Measurements from ENCODE around the gene IRF9. TPM values are rescaled to one million over a fixed set of nuclear protein-coding genes. Genes with fewer than 3 reads are reported as not detected.

Gene IRF9
- total and polyA plus RNA-seq, 7 experiments from 2014 or later, result 73.3 to 337 (median 134) TPM

DNA sequence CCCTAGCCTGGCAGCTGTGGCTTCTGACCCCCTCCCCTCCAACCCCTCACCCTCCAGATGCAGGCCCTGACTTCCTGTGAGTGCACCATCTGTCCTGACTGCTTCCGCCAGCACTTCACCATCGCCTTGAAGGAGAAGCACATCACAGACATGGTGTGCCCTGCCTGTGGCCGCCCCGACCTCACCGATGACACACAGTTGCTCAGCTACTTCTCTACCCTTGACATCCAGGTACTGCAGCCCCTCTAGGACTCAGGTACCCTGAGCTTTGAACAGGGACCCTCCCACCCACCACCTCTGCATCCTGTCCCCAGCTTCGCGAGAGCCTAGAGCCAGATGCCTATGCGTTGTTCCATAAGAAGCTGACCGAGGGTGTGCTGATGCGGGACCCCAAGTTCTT, 6.0 kb upstream of the IRF9 start:
- ChIA-PET CTCF (interaction anchor here (1.2 kb wide), 1 partner anchor 9 kb away, joined by 5 read pairs; no protein-coding TSS in a partner anchor), POLR2A (interaction anchor here (0.5 to 1.7 kb wide), 8 partner anchors 8 to 88 kb away, joined by 3 to 8 read pairs (median 4); partner anchors contain the start of genes DCAF11, MDP1, NRL and PSME1)
- peaks cover 0 to 25% (median 11%) of the 10 kb centered on the region in 7 donors for H3K4me1 Mint-ChIP-seq
- peak overlapping the region in 5 of 9 donors; percentile 38 to 81 (median 61) for H3K27ac Mint-ChIP-seq
- H3K9me3 Mint-ChIP-seq, result no peaks in the 10 kb centered on the region
- H3K4me3 ChIP-seq (ENCODE audit: low read length), result no peak overlapping the region
- H3K4me1 ChIP-seq (ENCODE audit: control insufficient read depth in 2 of 2, insufficient read depth in 2 of 2, low read length in 2 of 2), result peaks cover under 1 to 1% of the 10 kb centered on the region in 2 donors
- H3K36me3 ChIP-seq (ENCODE audit: control insufficient read depth in 2 of 3, insufficient read depth in 3 of 3, low read length in 3 of 3), result peaks cover 27 to 77% (median 41%) of the 10 kb centered on the region in 3 experiments
- H3K9me3 ChIP-seq (ENCODE audit: control insufficient read depth in 2 of 3, low read length in 3 of 3), result no peaks in the 10 kb centered on the region
- no peak overlapping the region for H3K4me3 Mint-ChIP-seq
- DNase-seq, result no peak
- no peaks in the 10 kb centered on the region for H3K27me3 ChIP-seq (ENCODE audit: control insufficient read depth in 2 of 2, insufficient read depth in 2 of 2, low read length in 2 of 2)
- intact Hi-C loops (cut with micrococcal nuclease), result no loop called here
- H3K36me3 Mint-ChIP-seq, result peaks cover 6 to 50% (median 25%) of the 10 kb centered on the region in 5 donors
- H3K27ac ChIP-seq (ENCODE audit: low read depth, low read length), result peak overlapping the region; percentile 47
- ATAC-seq, result no peak
- H3K27me3 Mint-ChIP-seq, result no peaks in the 10 kb centered on the region

DNA sequence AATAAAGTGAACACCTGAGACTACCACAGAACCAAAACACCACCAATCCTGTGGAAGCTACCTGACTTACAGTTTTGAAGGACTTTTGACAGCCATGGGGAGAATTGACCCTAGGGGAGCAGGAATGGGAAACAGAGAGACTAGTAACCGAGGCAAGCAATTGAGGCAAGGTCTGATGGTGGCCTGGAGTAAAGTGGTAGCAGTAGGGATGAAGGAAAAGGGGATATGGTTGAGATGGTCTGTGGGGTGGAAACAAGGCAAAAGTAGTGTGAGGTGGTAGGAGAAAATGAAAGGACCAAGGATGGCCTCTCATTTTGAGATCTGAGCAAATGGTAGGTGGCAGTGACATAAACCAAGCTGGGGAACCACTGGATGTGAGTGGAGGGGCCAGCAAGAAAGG, 4.2 kb upstream of the IRF9 start:
- ChIA-PET POLR2A (interaction anchor here (1.0 to 1.7 kb wide), 3 partner anchors 10 to 59 kb away, joined by 3 to 7 read pairs (median 3); partner anchors contain the start of genes IPO4 and MDP1), CTCF (interaction anchor here (0.6 kb wide), 1 partner anchor 47 kb away, joined by 4 read pairs; no protein-coding TSS in a partner anchor)
- peaks cover 11 to 33% (median 21%) of the 10 kb centered on the region in 7 donors for H3K4me1 Mint-ChIP-seq
- H3K27ac ChIP-seq (ENCODE audit: low read depth, low read length), result no peak overlapping the region
- ATAC-seq, result no peak
- H3K36me3 Mint-ChIP-seq, result peaks cover 6 to 55% (median 27%) of the 10 kb centered on the region in 5 donors
- H3K4me3 ChIP-seq (ENCODE audit: low read length), result no peak overlapping the region
- no peak overlapping the region for H3K4me3 Mint-ChIP-seq
- DNase-seq, result no peak
- peaks cover 0 to 4% (median 0%) of the 10 kb centered on the region in 5 donors for H3K27me3 Mint-ChIP-seq
- peaks cover 9% of the 10 kb centered on the region in 2 donors for H3K4me1 ChIP-seq (ENCODE audit: control insufficient read depth in 2 of 2, insufficient read depth in 2 of 2, low read length in 2 of 2)
- H3K36me3 ChIP-seq (ENCODE audit: control insufficient read depth in 2 of 3, insufficient read depth in 3 of 3, low read length in 3 of 3), result peaks cover 23 to 69% (median 26%) of the 10 kb centered on the region in 3 experiments
- H3K9me3 ChIP-seq (ENCODE audit: control insufficient read depth in 2 of 3, low read length in 3 of 3), result no peaks in the 10 kb centered on the region
- intact Hi-C loops (cut with micrococcal nuclease), result no loop called here
- no peaks in the 10 kb centered on the region for H3K27me3 ChIP-seq (ENCODE audit: control insufficient read depth in 2 of 2, insufficient read depth in 2 of 2, low read length in 2 of 2)
- H3K9me3 Mint-ChIP-seq, result peaks cover 0 to 4% (median 0%) of the 10 kb centered on the region in 11 donors
- H3K27ac Mint-ChIP-seq, result peak overlapping the region; percentile 46 to 100 (median 75)

DNA sequence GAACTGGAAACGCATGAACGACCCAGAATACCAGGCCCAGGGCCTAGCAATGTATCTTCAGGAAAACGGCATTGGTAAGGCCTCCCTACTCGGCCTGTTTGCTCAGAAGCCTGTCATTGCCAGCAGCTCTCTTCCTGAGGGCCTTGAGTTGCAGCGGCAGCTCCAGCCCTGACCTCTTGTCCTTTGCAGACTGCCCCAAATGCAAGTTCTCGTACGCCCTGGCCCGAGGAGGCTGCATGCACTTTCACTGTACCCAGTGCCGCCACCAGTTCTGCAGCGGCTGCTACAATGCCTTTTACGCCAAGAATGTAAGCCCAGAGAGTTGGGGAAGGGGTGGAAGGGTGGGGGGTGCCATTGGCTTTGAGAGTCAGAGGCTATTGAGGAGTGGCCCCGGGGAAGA, 3.7 kb upstream of the IRF9 start:
- ATAC-seq, result no peak
- CTCF ChIA-PET, result interaction anchor here (0.6 kb wide), 1 partner anchor 48 kb away, joined by 4 read pairs; no protein-coding TSS in a partner anchor
- H3K4me1 Mint-ChIP-seq, result peaks cover 16 to 38% (median 23%) of the 10 kb centered on the region in 7 donors
- intact Hi-C loops (cut with micrococcal nuclease), result no loop called here
- H3K27ac Mint-ChIP-seq, result peak overlapping the region in 4 of 9 donors; percentile 67 to 100 (median 78)
- Histone ChIP-seq H3K9me3 (ENCODE audit: control insufficient read depth in 2 of 3, low read length in 3 of 3) (no peaks in the 10 kb centered on the region), H3K27me3 (ENCODE audit: control insufficient read depth in 2 of 2, insufficient read depth in 2 of 2, low read length in 2 of 2) (no peaks in the 10 kb centered on the region), H3K27ac (ENCODE audit: low read depth, low read length) (no peak overlapping the region), H3K4me3 (ENCODE audit: low read length) (no peak overlapping the region), H3K36me3 (ENCODE audit: control insufficient read depth in 2 of 3, insufficient read depth in 3 of 3, low read length in 3 of 3) (peaks cover 23 to 66% (median 24%) of the 10 kb centered on the region in 3 experiments), H3K4me1 (ENCODE audit: control insufficient read depth in 2 of 2, insufficient read depth in 2 of 2, low read length in 2 of 2) (peaks cover 9 to 14% of the 10 kb centered on the region in 2 donors)
- no peak for DNase-seq
- H3K27me3 Mint-ChIP-seq, result peaks cover 0 to 4% (median 0%) of the 10 kb centered on the region in 5 donors
- H3K4me3 Mint-ChIP-seq, result no peak overlapping the region
- H3K9me3 Mint-ChIP-seq, result peaks cover 0 to 4% (median 0%) of the 10 kb centered on the region in 11 donors
- POLR2A ChIA-PET, result interaction anchor here (1.0 to 1.7 kb wide), 3 partner anchors 10 to 43 kb away, joined by 3 read pairs; partner anchors contain the start of gene IPO4
- H3K36me3 Mint-ChIP-seq, result peaks cover 6 to 57% (median 28%) of the 10 kb centered on the region in 5 donors

DNA sequence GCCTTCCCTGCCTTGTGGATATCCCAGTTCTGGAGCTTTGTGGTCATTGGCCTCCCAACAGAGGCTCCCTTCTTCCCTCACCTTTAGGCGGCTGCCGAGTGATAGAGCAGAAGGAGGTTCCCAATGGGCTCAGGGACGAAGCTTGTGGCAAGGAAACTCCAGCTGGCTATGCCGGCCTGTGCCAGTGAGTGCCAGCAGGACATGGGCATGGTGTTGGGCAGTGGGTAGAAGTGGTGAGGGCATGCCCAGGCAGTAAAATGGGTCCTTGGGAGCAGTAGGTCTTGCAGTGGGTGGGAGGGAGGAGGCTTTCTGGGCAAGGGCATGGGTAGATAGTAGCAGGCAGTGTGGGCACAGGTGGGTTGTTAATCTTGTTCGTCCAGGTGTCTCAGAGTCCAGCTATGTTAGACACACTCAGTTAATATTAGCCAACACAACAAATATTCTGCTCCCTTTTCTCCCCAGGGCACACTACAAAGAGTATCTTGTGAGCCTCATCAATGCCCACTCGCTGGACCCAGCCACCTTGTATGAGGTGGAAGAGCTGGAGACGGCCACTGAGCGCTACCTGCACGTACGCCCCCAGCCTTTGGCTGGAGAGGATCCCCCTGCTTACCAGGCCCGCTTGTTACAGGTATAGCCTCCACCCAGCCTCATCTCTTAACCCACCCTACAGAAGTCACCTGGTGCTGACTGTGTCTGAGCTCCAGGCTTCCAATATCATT, 1.1 kb upstream of the IRF9 start:
- H3K4me3 Mint-ChIP-seq, result peak overlapping the region in 5 of 10 donors; percentile 9 to 100 (median 51)
- peaks cover 8 to 66% (median 35%) of the 10 kb centered on the region in 5 donors for H3K36me3 Mint-ChIP-seq

DNA sequence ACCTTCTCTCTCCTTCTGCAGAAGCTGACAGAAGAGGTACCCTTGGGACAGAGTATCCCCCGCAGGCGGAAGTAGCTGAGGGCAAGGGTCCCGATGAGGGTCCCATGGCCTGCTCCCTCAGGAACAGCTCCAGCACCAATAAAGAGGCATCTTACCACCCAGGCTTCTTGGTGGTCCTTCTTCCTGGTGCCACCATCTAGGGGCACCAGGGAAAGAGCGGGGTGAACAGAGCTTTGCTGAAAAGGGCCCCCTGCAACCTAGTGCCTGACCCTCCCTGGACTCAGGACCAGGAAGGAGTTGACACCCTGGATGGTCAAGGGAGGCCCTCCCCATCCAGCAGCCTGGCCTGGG, 591 bp upstream of the IRF9 start:
- Histone ChIP-seq H3K36me3 (ENCODE audit: control insufficient read depth in 2 of 3, insufficient read depth in 3 of 3, low read length in 3 of 3) (peaks cover 37 to 73% (median 39%) of the 10 kb centered on the region in 3 experiments), H3K27me3 (ENCODE audit: control insufficient read depth in 2 of 2, insufficient read depth in 2 of 2, low read length in 2 of 2) (no peaks in the 10 kb centered on the region), H3K4me3 (ENCODE audit: low read length) (no peak overlapping the region), H3K27ac (ENCODE audit: low read depth, low read length) (peak overlapping the region; percentile 99), H3K4me1 (ENCODE audit: control insufficient read depth in 2 of 2, insufficient read depth in 2 of 2, low read length in 2 of 2) (peaks cover 34 to 45% of the 10 kb centered on the region in 2 donors), H3K9me3 (ENCODE audit: control insufficient read depth in 2 of 3, low read length in 3 of 3) (no peaks in the 10 kb centered on the region)
- intact Hi-C loops (cut with micrococcal nuclease), result no loop called here
- Mint-ChIP-seq H3K4me1 (peaks cover 34 to 66% (median 50%) of the 10 kb centered on the region in 7 donors), H3K27ac (peak overlapping the region; percentile 98 to 100 (median 100)), H3K4me3 (peak overlapping the region in 7 of 10 donors; percentile 9 to 100 (median 99)), H3K9me3 (peaks cover 0 to 4% (median 0%) of the 10 kb centered on the region in 11 donors), H3K27me3 (peaks cover 0 to 4% (median 0%) of the 10 kb centered on the region in 5 donors), H3K36me3 (peaks cover 11 to 68% (median 36%) of the 10 kb centered on the region in 5 donors)
- ChIA-PET POLR2A (interaction anchor here (0.9 to 4.0 kb wide), 27 partner anchors 10 to 271 kb away, joined by 3 to 56 read pairs (median 9); partner anchors contain the start of genes CHMP4A, DCAF11, EMC9 and IPO4), CTCF (interaction anchor here (0.9 to 4.2 kb wide), 16 partner anchors 10 to 103 kb away, joined by 3 to 36 read pairs (median 4); partner anchors contain the start of genes DCAF11, EMC9, IPO4 and NRL)
- DNase-seq (no peak), ATAC-seq (no peak)

More for the DNA sequence above, 1.1 kb upstream of the IRF9 start:
- Histone ChIP-seq H3K9me3 (ENCODE audit: control insufficient read depth in 2 of 3, low read length in 3 of 3) (no peaks in the 10 kb centered on the region), H3K4me1 (ENCODE audit: control insufficient read depth in 2 of 2, insufficient read depth in 2 of 2, low read length in 2 of 2) (peaks cover 31 to 40% of the 10 kb centered on the region in 2 donors), H3K27me3 (ENCODE audit: control insufficient read depth in 2 of 2, insufficient read depth in 2 of 2, low read length in 2 of 2) (no peaks in the 10 kb centered on the region), H3K36me3 (ENCODE audit: control insufficient read depth in 2 of 3, insufficient read depth in 3 of 3, low read length in 3 of 3) (peaks cover 38 to 73% (median 40%) of the 10 kb centered on the region in 3 experiments), H3K4me3 (ENCODE audit: low read length) (no peak overlapping the region), H3K27ac (ENCODE audit: low read depth, low read length) (peak overlapping the region; percentile 99)
- intact Hi-C loops (cut with micrococcal nuclease), result no loop called here
- DNase-seq, result no peak
- Mint-ChIP-seq H3K4me1 (peaks cover 29 to 61% (median 44%) of the 10 kb centered on the region in 7 donors), H3K9me3 (peaks cover 0 to 4% (median 0%) of the 10 kb centered on the region in 11 donors), H3K27ac (peak overlapping the region; percentile 98 to 100 (median 100)), H3K27me3 (peaks cover 0 to 4% (median 0%) of the 10 kb centered on the region in 5 donors)
- ATAC-seq, result no peak
- CTCF ChIA-PET, result interaction anchor here (0.8 to 4.2 kb wide), 9 partner anchors 9 to 104 kb away, joined by 3 to 36 read pairs (median 10); partner anchors contain the start of genes DCAF11, EMC9, NRL and PSME2
- POLR2A ChIA-PET, result interaction anchor here (0.9 to 4.0 kb wide), 18 partner anchors 9 to 82 kb away, joined by 3 to 56 read pairs (median 11); partner anchors contain the start of genes CHMP4A, DCAF11, EMC9 and IPO4

DNA sequence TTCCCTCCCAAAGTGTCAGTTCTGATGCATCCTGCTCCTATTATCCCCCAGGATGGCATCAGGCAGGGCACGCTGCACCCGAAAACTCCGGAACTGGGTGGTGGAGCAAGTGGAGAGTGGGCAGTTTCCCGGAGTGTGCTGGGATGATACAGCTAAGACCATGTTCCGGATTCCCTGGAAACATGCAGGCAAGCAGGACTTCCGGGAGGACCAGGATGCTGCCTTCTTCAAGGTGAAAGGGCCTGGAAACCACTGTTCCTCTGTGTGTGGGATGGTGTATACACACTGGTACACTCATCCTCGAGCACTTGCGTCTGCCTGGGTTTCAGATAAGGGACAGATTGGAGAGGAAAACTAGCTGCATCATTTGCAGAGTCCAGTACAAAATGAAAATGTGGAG, 1.0 kb downstream of the IRF9 start:
- peaks cover 34 to 45% of the 10 kb centered on the region in 2 donors for H3K4me1 ChIP-seq (ENCODE audit: control insufficient read depth in 2 of 2, insufficient read depth in 2 of 2, low read length in 2 of 2)
- Mint-ChIP-seq H3K36me3 (peaks cover 6 to 68% (median 30%) of the 10 kb centered on the region in 5 donors), H3K27ac (peak overlapping the region; percentile 98 to 100 (median 100)), H3K4me3 (peak overlapping the region; percentile 95 to 100 (median 100)), H3K4me1 (peaks cover 42 to 74% (median 58%) of the 10 kb centered on the region in 7 donors), H3K27me3 (peaks cover 0 to 4% (median 0%) of the 10 kb centered on the region in 5 donors), H3K9me3 (peaks cover 0 to 4% (median 0%) of the 10 kb centered on the region in 11 donors)
- H3K27ac ChIP-seq (ENCODE audit: low read depth, low read length), result peak overlapping the region; percentile 99
- peak overlapping the region; percentile 89 for H3K4me3 ChIP-seq (ENCODE audit: low read length)
- no peak for ATAC-seq
- ChIA-PET POLR2A (interaction anchor here (0.7 to 4.0 kb wide), 22 partner anchors 10 to 855 kb away, joined by 3 to 56 read pairs (median 9); partner anchors contain the start of genes BCL2L2, CHMP4A, DCAF11 and IPO4), CTCF (interaction anchor here (0.8 to 4.2 kb wide), 13 partner anchors 14 to 112 kb away, joined by 3 to 36 read pairs (median 7); partner anchors contain the start of genes DCAF11, EMC9, IPO4 and NRL)
- no peaks in the 10 kb centered on the region for H3K9me3 ChIP-seq (ENCODE audit: control insufficient read depth in 2 of 3, low read length in 3 of 3)
- intact Hi-C loops (cut with micrococcal nuclease), result no loop called here
- H3K27me3 ChIP-seq (ENCODE audit: control insufficient read depth in 2 of 2, insufficient read depth in 2 of 2, low read length in 2 of 2), result no peaks in the 10 kb centered on the region
- peaks cover 45 to 75% (median 48%) of the 10 kb centered on the region in 3 experiments for H3K36me3 ChIP-seq (ENCODE audit: control insufficient read depth in 2 of 3, insufficient read depth in 3 of 3, low read length in 3 of 3)
- DNase-seq, result no peak
